SK-N-MC (cell line): ENCODE data around the gene ASRGL1.

ENCODE experiments used
- EZH2 ChIP-seq: fragments of 200-600 bp; sonication (generic); IDR thresholded peaks from one replicate; pipeline ENCODE4 v1.6.1; 2017; ENCODE audit warnings: antibody characterized with exemption
- FOXP2 ChIP-seq: optimal IDR thresholded peaks from 2 replicates; pipeline ENCODE3; 2011; ENCODE audit warnings: mild to moderate bottlenecking, moderate library complexity; ENCODE audit not compliant: insufficient read depth; ENCODE audit errors: extremely low read length, control extremely low read depth
- POLR2AphosphoS5 ChIP-seq: IDR thresholded peaks from 2 replicates; pipeline ENCODE4 v1.6.1; 2012; ENCODE audit warnings: mild to moderate bottlenecking, low read depth, low read length, borderline replicate concordance

DNA sequence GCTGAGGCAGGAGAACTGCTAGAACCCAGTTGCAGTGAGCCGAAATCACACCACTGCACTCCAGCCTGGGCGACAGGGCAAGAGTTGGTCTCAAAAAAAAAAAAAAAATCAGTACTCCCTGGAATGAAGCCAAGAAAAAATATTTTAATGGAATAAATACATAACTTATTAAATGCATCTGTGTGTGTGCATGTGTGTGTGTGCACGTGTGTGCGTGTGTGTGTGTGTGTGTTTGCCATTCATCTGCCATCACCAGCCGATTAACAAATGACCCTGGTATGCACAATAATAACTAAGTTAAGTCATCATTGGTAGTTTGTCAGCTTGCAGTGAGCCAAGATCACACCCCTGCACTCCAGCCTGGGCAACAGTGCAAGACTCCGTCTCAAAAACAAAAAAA lies 46.6 kb downstream of the ASRGL1 start:
- no peak for TF ChIP-seq POLR2AphosphoS5
- no peak for TF ChIP-seq EZH2
- TF ChIP-seq FOXP2: no peak
